Left forelimb (tissue), 1 donor: Measurements from ENCODE around the gene CSTF2.

ENCODE experiments used
- DNase-seq: peaks from one replicate; pipeline ENCODE4 v3.0.0-alpha.2; 2018; ENCODE audit warnings: low spot score

The CSTF2 gene

GRCh38 chrX:100870527-100870926 lies 50.3 kb downstream of the CSTF2 start:
- DNase-seq = no peak

GRCh38 chrX:100871594-100872560 lies 51.7 kb downstream of the CSTF2 start:
- no peak for DNase-seq

GRCh38 chrX:100874325-100874724 lies 54.1 kb downstream of the CSTF2 start, which contains the start of gene NOX1:
TSS of gene NOX1 (minus strand) at chrX:100874359. CDS start at chrX:100874139, 220 bp downstream.
- DNase-seq = no peak

DNA sequence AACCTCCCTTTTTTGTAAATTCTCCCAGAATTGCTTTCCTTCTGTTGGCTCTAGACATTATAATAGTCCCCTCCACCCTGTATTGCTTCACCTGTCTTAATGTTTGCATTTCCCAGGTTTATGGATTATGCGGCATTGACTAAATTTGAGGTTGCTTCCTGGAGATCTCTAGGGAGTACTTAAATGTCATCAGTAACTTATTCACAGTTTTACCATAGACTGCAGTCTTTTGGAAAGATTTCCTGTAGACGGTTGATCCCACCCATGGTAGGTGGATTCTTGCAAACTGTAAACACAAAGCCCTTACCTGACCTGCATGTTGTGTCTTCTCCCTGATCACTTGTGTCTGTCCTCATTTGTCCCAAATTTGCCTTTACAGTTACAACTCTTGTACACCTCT lies 60.2 kb downstream of the CSTF2 start:
- no peak for DNase-seq

DNA sequence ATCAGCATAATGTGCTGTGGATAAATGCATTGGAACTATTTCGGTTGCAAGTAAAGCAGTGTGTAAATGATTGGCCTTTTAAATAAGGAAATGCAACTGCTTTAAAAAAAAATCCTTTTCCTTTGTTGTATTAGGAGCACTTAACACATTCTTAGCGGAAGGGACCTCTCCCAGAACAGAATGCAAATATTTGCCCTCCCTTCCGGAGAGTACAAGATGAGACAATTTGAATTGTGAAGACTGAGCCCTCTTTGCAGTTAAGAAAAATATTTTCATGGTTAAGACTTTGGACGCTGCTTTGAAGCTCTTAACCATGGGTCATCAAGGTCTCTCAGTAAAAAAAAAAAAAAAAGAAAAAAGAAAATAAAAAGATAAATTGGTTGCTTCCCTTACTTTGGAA lies 63.5 kb downstream of the CSTF2 start:
- DNase-seq = no peak
